Activated T-helper 1 cell treated with anti-CD3 and anti-CD28 coated beads, Interleukin-12 subunit alpha, Interleukin-12 subunit beta, Interleukin-2, Interleukin-4 antibody, amounts not matched to agents 30 ng/mL and 10 ng/mL and 1 ng/mL, durations not matched to agents 14 hours and 24 hours and 36 hours (primary cell): ENCODE results near the gene INPP5A. TPM values are rescaled to one million over a fixed set of nuclear protein-coding genes. Genes with fewer than 3 reads are reported as not detected.

Source experiments
- DNase-seq: peaks from one replicate; pipeline ENCODE4 v3.0.0; 2021; ENCODE audit warnings: low spot score
- H3K27ac Mint-ChIP-seq: one replicate; pipeline ENCODE4 v1.8.0; 2021; ENCODE audit warnings: mild to moderate bottlenecking, mixed read lengths
- H3K27me3 Mint-ChIP-seq: one replicate; pipeline ENCODE4 v1.8.0; 2022; ENCODE audit warnings: mild to moderate bottlenecking, moderate library complexity, mixed read lengths; ENCODE audit not compliant: insufficient read depth
- H3K36me3 Mint-ChIP-seq: one replicate; pipeline ENCODE4 v1.8.0; 2021; ENCODE audit warnings: low read depth, mixed read lengths
- H3K4me1 Mint-ChIP-seq: one replicate; pipeline ENCODE4 v1.8.0; 2021; ENCODE audit warnings: low read depth, mixed read lengths
- H3K4me3 Mint-ChIP-seq: one replicate; pipeline ENCODE4 v1.8.0; 2021; ENCODE audit warnings: mild to moderate bottlenecking, moderate library complexity, mixed read lengths
- H3K9me3 Mint-ChIP-seq: one replicate; pipeline ENCODE4 v1.8.0; 2021; ENCODE audit warnings: mixed read lengths
- intact Hi-C: fragments of 100-400 bp; cut with micrococcal nuclease; formaldehyde crosslinking; loops from one replicate; pipeline ENCODE4 v1.15.1; 2024
- total RNA-seq: library from RNA; stranded (reverse); gene quantifications from 2 replicates; pipeline ENCODE4 v1.2.3, GENCODE V29; 2022

Gene INPP5A
- total RNA-seq, 1 donor from 2014 or later: 13.4 TPM

- Mint-ChIP-seq H3K27ac (no peak overlapping the region), H3K4me1 (peaks cover 16% of the 10 kb centered on the region), H3K4me3 (no peak overlapping the region), H3K9me3 (no peaks in the 10 kb centered on the region), H3K36me3 (no peaks in the 10 kb centered on the region), H3K27me3 (no peaks in the 10 kb centered on the region)
- no peak for DNase-seq
- intact Hi-C loops: loop anchor here (2.0 kb wide), 1 partner anchor 17 kb away; no protein-coding TSS in a partner anchor
Observed at GRCh38 chr10:132555648-132556575, 18.3 kb downstream of the INPP5A start.

DNA sequence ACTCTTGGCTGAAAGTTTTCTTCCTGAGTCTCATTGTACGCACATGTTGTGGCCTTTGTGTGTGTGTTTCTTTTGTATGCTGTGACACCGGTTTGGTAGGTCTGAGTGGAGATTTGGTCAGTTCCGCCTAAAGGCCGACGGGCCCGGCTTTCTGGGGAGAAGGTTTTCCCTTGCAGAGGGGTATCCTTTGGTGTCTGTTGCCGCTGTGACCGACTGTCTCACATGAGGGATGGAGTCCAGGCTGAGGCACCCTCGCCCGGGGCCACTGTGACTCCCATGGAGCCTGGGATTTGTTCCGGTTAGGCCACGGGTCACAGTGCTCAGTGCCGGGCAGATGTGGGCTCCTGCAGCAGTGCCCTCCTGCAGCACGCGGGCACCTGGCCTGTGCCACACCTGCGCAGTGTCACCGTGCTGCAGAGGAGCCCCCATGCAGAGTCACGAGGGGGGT, 19.4 kb downstream of the INPP5A start:
- H3K9me3 Mint-ChIP-seq: no peaks in the 10 kb centered on the region
- H3K4me3 Mint-ChIP-seq: no peak overlapping the region

DNA sequence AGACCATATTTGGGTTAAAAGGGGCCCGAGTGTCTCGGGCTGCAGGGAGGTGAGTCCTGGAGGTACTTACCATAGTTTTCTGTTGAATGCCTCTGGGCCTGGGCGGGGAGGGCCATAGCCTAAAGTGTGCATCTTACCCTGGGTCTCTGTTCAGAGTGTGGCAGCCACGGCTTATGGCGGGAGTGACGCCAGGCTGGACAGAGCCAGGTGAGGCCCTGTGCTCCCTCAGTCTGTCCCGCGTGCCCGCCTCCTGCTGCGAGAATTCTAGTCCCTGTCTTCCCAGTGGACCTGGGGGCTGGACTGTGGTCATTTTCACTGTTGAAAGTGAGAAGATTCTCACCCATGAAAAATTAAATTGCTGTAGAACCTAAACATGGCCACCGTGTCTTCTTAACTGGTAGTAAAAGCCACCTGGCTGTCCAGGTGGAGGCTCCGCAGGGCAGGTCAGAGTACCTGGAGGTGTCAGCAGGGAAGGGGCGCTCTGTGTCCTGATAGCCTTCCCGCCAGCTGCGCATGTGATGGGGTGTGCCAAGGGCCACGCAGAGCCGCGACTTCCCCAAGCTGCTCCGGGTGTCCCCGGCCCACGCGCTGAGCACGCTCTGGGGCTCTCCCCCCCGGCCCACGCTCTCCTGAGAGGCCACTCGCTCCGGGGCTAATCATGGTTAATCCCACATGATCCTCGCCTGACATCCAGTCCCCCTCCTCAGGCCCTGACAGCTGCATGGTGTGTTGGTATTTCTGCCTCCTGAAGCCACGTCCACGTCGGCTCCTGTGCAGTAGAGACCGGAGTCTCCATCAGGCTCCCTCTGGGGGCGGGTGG, 20.3 kb downstream of the INPP5A start:
- intact Hi-C loops: loop anchor here (2.0 kb wide), 1 partner anchor 15 kb away; no protein-coding TSS in a partner anchor
- Mint-ChIP-seq H3K27me3 (no peaks in the 10 kb centered on the region), H3K4me3 (no peak overlapping the region), H3K27ac (no peak overlapping the region), H3K9me3 (no peaks in the 10 kb centered on the region), H3K4me1 (peaks cover 25% of the 10 kb centered on the region), H3K36me3 (no peaks in the 10 kb centered on the region)
- DNase-seq: no peak

More for the DNA sequence above, 19.4 kb downstream of the INPP5A start:
- Mint-ChIP-seq H3K36me3 (no peaks in the 10 kb centered on the region), H3K27ac (no peak overlapping the region), H3K4me1 (peaks cover 25% of the 10 kb centered on the region), H3K27me3 (no peaks in the 10 kb centered on the region)
- intact Hi-C loops: loop anchor here (2.0 kb wide), 1 partner anchor 16 kb away; no protein-coding TSS in a partner anchor
- DNase-seq: no peak

DNA sequence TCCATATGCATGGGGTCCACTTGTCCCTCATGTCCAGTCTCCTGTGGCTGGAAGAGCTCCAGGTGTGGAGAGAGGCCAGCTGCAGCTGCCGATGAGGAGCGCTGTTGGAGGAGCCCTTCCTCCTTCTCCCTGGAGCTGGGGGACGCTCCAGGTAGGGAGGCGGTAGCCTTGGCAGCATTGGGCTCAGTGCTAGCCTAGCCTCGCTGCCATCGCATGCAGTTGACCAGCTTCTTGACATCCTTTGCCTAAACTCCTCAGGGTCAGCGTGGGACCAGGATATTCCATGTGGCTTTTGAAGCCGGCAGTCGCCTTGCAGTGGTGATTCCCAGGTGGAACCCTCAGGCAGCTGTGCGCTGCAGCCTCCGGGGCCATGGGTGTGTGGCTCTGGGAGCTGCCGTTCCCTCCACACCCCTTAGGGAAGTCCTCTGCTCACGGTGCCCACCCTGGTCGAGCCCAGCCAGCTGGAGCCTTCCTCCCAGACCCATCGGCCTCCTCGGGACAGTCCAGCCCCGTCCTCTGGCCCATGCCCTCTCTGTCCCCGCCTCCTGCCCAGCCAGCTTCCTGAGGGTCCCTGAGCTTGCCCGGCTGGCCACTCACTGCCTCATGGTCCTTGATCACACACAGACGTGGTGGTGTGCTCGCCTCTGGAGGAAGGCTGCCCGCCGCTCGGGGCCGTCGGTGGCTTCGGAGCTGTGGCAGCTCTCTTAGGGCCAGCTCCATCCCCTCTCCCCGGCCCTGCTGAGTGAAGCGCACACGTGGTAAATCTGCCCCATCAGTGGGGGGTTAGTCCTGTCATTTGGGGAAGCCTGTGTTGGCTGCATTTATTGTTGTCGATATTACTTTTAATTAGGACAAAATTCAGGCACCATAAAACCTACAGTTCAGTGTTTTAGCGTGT, 21.2 kb downstream of the INPP5A start:
- intact Hi-C loops: no loop called here
- Mint-ChIP-seq H3K27me3 (no peaks in the 10 kb centered on the region), H3K4me1 (peaks cover 25% of the 10 kb centered on the region), H3K27ac (no peak overlapping the region), H3K36me3 (no peaks in the 10 kb centered on the region), H3K9me3 (no peaks in the 10 kb centered on the region), H3K4me3 (no peak overlapping the region)
- no peak for DNase-seq

DNA sequence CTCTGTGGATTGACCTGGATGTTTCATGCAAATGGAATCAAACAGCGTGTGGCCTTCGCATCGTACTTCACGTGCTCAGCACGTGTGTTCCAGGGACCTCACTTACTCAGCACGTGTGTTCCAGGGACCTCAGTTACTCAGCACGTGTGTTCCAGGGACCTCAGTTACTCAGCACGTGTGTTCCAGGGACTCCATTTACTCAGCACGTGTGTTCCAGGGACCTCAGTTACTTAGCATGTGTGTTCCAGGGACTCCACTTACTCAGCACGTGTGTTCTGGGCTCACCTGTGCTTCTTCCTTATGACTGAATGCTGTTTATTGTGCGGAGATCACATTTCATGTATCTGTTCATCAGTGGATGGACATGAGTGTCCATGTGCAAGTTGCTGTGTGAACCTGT, 22.0 kb downstream of the INPP5A start:
- Mint-ChIP-seq H3K27me3 (no peaks in the 10 kb centered on the region), H3K27ac (no peak overlapping the region), H3K4me3 (no peak overlapping the region), H3K9me3 (no peaks in the 10 kb centered on the region), H3K36me3 (no peaks in the 10 kb centered on the region), H3K4me1 (peaks cover 25% of the 10 kb centered on the region)
- intact Hi-C loops: no loop called here
- DNase-seq: no peak

DNA sequence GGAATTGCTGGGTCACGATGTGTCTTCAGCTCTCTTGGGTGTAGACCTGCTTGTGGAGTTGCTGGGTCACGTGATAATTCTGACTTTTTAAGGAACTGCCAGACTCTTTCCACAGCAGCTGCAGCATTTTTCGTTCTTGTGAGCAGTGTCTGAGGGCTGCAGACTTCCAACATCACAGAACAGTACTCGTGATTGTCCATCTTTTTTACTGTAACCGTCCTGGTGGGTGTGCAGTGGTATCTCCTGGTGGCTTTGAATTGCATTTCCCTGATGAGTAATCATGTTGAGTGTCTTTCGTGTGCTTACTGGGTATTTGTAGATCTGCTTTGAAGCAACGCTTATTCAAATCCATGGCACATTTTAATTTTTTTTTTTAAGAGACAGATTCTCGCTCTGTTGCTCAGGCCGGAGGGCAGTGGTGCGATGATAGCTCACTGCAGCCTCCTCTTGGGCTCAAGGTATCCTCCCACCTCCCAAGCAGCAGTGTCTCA, 22.7 kb downstream of the INPP5A start:
- intact Hi-C loops: no loop called here
- DNase-seq: no peak
- no peak overlapping the region for H3K4me3 Mint-ChIP-seq
- no peaks in the 10 kb centered on the region for H3K27me3 Mint-ChIP-seq
- H3K4me1 Mint-ChIP-seq: peaks cover 25% of the 10 kb centered on the region
- H3K9me3 Mint-ChIP-seq: no peaks in the 10 kb centered on the region
- no peak overlapping the region for H3K27ac Mint-ChIP-seq
- no peaks in the 10 kb centered on the region for H3K36me3 Mint-ChIP-seq

- Mint-ChIP-seq H3K4me3 (no peak overlapping the region), H3K27ac (no peak overlapping the region), H3K27me3 (no peaks in the 10 kb centered on the region), H3K36me3 (no peaks in the 10 kb centered on the region), H3K4me1 (peaks cover 16% of the 10 kb centered on the region), H3K9me3 (no peaks in the 10 kb centered on the region)
- no peak for DNase-seq
- intact Hi-C loops: no loop called here
Observed at GRCh38 chr10:132562177-132562915, 24.8 kb downstream of the INPP5A start.

- intact Hi-C loops: no loop called here
- H3K27me3 Mint-ChIP-seq: no peaks in the 10 kb centered on the region
- H3K4me3 Mint-ChIP-seq: no peak overlapping the region
- H3K36me3 Mint-ChIP-seq: no peaks in the 10 kb centered on the region
- no peaks in the 10 kb centered on the region for H3K9me3 Mint-ChIP-seq
- no peak overlapping the region for H3K27ac Mint-ChIP-seq
- no peak for DNase-seq
- peaks cover 16% of the 10 kb centered on the region for H3K4me1 Mint-ChIP-seq
Observed at GRCh38 chr10:132562916-132563456, 25.4 kb downstream of the INPP5A start.

GRCh38 chr10:132563485-132564248, 26.1 kb downstream of the INPP5A start:
- H3K4me1 Mint-ChIP-seq: peaks cover 16% of the 10 kb centered on the region
- no peak overlapping the region for H3K4me3 Mint-ChIP-seq
- intact Hi-C loops: no loop called here

DNA sequence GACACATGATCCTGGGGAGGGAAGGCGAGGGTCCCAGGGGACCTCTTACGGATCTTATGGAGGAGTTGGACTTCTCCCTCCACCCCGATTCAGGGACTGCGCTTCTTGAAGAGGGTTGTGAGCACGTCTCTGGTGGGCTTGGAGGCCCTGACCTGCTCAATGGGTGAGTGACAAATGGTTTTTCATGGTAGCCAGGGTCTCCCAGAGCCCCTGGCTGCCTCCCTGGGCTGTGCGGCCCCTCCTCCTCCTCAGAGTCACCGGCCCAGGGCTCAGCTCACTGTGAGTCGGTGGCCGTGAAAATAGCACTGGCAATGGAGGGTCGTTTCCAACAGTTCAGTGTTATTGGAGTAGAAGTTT, 26.6 kb downstream of the INPP5A start:
- intact Hi-C loops: no loop called here
- H3K36me3 Mint-ChIP-seq: no peaks in the 10 kb centered on the region

More at GRCh38 chr10:132563485-132564248, 26.1 kb downstream of the INPP5A start:
- no peak for DNase-seq
- H3K36me3 Mint-ChIP-seq: no peaks in the 10 kb centered on the region
- no peaks in the 10 kb centered on the region for H3K27me3 Mint-ChIP-seq
- H3K27ac Mint-ChIP-seq: no peak overlapping the region
- no peaks in the 10 kb centered on the region for H3K9me3 Mint-ChIP-seq

DNA sequence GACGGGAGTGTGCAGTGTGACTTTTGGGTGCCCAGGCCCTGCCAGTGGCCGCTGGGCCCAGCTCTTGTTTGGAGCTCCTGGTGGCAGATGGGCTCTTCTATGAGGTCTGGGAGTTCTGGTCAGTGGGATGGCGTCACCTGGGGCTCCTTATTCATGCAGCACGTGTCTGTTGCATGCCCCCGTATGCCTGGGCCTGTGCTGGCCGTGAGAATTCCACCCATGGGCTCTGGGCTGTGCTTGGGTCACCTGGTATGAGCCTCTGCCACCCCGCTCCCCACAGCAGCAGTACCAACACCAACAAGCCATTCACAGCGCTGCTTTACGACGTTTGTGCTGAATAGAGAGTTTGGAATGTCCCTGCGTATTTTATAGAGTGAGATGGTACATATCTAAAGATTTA, 27.1 kb downstream of the INPP5A start:
- no peaks in the 10 kb centered on the region for H3K36me3 Mint-ChIP-seq
- H3K4me1 Mint-ChIP-seq: peaks cover 16% of the 10 kb centered on the region
- DNase-seq: no peak
- H3K9me3 Mint-ChIP-seq: no peaks in the 10 kb centered on the region
- intact Hi-C loops: no loop called here
- no peak overlapping the region for H3K4me3 Mint-ChIP-seq
- H3K27me3 Mint-ChIP-seq: no peaks in the 10 kb centered on the region
- no peak overlapping the region for H3K27ac Mint-ChIP-seq

More for the DNA sequence above, 26.6 kb downstream of the INPP5A start:
- no peak for DNase-seq
- Mint-ChIP-seq H3K4me1 (peaks cover 16% of the 10 kb centered on the region), H3K27ac (no peak overlapping the region), H3K27me3 (no peaks in the 10 kb centered on the region), H3K9me3 (no peaks in the 10 kb centered on the region), H3K4me3 (no peak overlapping the region)
